Vagina (tissue), 2 donors: ENCODE results near the gene RPS6KA2.

Experiments
- POLR2A ChIP-seq, 2 donors: fragments of 450-650 bp; IDR thresholded peaks; one replicate each; pipeline ENCODE4 v1.6.1; 2017; ENCODE audit warnings: antibody characterized with exemption in 2 of 2, mild to moderate bottlenecking in 2 of 2, moderate library complexity in 2 of 2
- TF ChIP-seq, protein P1 (sequence below), 3 experiments: fragments of 450-650 bp in 2 of 3; fragments of 200-600 bp in 1 of 3; sonication (generic) in 1 of 3; IDR thresholded peaks; one replicate each; pipeline ENCODE4 v1.5.1; 2017 to 2019; ENCODE audit warnings: antibody characterized with exemption in 3 of 3, mild to moderate bottlenecking in 2 of 3, moderate library complexity in 2 of 3

DNA sequence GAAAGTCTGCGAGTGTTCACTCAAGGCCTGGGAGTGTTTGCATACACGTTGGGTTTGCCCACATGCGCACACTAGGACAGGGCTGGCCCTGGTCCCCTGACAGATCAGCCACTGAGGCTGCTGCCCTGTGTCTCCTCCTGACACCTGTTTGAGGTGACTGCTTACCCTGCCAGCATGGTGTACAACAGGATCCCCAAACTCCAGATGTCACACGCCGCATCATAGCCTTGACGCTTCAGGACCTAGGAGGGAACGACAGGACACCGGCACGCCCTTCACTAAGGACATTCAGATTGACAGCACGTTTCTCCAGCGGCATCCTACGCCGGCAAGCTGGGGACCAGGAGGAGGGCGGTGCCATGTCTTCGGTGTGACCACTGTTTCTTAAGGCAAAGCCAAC lies 207.3 kb downstream of the RPS6KA2 start:
- TF ChIP-seq, protein P1, sequence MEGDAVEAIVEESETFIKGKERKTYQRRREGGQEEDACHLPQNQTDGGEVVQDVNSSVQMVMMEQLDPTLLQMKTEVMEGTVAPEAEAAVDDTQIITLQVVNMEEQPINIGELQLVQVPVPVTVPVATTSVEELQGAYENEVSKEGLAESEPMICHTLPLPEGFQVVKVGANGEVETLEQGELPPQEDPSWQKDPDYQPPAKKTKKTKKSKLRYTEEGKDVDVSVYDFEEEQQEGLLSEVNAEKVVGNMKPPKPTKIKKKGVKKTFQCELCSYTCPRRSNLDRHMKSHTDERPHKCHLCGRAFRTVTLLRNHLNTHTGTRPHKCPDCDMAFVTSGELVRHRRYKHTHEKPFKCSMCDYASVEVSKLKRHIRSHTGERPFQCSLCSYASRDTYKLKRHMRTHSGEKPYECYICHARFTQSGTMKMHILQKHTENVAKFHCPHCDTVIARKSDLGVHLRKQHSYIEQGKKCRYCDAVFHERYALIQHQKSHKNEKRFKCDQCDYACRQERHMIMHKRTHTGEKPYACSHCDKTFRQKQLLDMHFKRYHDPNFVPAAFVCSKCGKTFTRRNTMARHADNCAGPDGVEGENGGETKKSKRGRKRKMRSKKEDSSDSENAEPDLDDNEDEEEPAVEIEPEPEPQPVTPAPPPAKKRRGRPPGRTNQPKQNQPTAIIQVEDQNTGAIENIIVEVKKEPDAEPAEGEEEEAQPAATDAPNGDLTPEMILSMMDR (IDR thresholded peaks at IDR 0.05) = no peak
- no peak for TF ChIP-seq POLR2A (IDR thresholded peaks at IDR 0.05)
